GM20000 (cell line): ENCODE data around the gene ANK3.

Experiments
- DNase-seq: peaks from one replicate; pipeline ENCODE4 v3.0.0; 2012; ENCODE audit warnings: low spot score
- TF ChIP-seq, protein P1 (sequence below): IDR thresholded peaks from 2 replicates; pipeline ENCODE4 v1.5.1; 2012; ENCODE audit warnings: mild to moderate bottlenecking, control low read depth; ENCODE audit errors: extremely low read depth, missing control alignments

Gene ANK3

DNA sequence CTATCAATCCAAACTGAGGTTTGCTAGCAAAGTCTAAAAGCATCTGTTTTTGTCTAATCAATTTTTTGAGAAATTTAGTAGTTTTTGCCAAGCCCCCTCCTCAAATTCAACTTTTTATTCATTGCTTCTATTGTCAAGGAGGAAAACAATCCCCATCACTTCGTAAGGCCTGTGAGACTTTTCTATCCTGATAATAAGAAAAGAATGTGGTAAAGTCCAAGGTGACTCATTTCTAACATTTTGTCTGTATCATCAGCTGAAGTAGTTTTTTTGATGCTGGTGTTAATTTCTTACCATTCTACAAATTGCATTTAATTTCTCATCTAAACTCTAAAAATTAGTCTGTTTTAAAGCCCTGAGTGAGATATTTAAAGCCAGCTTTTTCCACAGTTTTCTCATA is 11.7 kb downstream of the ANK3 start:
- no peak for DNase-seq
- TF ChIP-seq, protein P1, sequence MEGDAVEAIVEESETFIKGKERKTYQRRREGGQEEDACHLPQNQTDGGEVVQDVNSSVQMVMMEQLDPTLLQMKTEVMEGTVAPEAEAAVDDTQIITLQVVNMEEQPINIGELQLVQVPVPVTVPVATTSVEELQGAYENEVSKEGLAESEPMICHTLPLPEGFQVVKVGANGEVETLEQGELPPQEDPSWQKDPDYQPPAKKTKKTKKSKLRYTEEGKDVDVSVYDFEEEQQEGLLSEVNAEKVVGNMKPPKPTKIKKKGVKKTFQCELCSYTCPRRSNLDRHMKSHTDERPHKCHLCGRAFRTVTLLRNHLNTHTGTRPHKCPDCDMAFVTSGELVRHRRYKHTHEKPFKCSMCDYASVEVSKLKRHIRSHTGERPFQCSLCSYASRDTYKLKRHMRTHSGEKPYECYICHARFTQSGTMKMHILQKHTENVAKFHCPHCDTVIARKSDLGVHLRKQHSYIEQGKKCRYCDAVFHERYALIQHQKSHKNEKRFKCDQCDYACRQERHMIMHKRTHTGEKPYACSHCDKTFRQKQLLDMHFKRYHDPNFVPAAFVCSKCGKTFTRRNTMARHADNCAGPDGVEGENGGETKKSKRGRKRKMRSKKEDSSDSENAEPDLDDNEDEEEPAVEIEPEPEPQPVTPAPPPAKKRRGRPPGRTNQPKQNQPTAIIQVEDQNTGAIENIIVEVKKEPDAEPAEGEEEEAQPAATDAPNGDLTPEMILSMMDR: no peak

DNA sequence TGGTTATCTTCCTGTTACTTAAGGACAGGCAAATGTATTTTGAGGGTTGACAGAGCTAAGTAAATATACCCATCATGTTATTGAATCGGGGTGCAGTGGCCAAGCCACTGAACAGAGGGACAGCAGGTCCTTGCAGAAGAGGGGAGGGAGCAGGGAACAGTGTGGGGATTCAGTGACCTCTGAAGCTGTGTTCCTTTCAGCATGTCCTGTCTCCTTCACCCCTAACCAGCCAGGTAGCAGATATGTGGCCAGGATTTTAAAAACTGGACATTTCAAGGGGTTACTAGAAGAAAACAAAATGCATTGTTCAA is 12.7 kb downstream of the ANK3 start:
- TF ChIP-seq, protein P1: no peak
- DNase-seq: no peak

DNA sequence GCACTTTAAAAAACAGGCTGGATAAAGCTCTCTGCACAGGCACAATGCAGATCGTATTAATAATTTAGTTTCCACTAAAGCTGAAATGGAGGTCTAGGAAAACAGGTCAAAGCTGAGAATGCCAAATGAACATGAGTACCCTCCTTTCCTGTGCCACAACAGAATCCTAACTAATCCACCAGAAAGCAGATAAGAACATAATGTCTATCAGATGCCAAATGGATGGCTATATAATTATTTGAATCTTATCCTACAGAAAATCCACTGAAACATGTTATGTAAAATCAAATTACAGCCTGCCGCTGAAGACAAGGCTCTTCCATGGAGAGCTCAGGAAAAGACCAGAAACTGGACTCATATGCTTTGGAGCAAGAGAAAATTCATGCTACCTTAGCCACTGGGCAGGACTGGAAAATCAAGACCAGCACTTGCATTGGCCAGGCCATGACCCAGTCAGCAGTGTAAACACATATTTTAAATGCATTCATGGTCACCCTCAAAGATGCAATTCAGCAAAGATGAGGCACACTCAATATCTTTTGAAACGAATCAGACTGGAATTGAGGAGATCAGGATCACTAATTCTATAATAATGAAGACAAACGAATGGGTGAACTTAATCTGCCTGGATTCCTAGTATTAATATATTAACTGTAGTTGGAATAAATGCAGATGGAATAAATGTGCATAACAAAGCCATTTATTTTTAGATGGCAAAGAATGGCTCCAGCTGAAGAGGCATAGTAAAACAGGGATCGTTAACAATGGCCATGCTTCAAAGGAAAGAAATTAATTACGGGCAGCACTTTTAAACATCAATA is 13.2 kb downstream of the ANK3 start:
- no peak for DNase-seq
- TF ChIP-seq, protein P1: no peak

DNA sequence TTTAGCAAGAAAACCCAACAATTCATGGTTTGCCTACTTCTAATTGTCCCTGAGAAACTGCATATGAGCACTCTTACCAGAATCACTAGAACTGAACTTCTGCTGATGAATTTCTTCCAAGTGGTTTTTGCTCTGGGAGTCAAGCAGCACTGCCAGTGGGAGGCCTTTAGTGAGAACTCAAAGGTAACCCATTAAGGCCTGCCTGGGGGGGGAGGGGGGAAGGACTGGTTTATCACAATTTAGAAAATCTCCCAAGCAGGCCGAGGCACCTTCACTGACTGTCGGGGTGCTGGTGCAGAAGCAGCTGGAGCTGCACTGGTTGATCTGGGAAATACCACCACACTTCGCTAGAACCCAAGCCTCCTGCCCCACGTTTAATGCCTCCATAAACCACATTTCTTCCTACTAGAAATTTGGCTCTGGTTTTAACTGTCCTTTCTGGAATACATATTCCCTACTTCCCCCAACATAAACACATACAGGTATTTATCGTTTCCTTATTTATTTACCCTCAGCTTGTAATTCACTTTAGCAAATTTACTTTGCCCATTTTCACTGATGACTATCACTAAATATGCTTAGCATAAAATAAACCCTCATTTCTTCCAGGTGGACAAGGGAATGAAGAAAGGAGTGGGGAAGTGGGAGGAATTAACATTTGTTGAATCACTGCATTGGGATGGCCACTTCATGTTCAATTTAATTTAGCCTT is 14.2 kb downstream of the ANK3 start:
- no peak for DNase-seq
- TF ChIP-seq, protein P1: no peak

DNA sequence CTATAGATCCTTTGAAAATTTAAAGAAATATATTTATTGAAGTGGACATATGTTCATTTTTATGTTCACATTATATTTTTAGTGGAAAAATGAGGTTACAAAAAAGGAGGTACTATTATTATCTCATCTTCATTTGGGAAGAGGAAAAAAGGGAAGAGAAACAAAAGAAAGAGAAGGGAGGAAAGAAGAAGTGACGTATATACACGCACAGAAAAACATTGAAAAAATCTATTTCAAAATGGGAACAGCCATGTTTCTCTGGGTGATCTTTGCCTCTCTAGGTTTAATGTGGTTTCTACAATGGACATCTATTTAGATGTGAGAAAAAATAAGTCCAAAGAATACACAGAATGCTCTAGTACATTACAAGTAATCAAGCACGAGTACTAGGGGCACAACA is 14.8 kb downstream of the ANK3 start:
- no peak for DNase-seq
- TF ChIP-seq, protein P1: no peak

DNA sequence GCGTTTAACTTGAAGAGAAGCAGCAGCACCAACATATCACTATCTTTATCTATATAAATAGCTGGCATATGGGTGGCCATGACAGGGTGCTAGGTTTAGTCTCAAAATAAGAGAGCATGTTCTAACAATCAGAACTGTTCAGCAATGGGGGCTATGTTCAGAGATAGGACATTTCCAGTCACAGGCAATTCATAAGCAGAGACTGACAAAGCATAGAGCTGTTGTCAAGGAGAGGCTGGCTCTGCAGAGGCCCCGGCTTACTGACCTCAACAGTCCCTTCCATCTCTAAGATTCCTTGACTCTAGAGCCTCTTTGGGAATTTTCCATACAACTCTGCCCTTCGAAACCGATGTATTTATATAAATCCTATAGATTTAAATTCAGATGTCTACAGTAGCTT is 17.2 kb downstream of the ANK3 start:
- no peak for DNase-seq
- TF ChIP-seq, protein P1: no peak

DNA sequence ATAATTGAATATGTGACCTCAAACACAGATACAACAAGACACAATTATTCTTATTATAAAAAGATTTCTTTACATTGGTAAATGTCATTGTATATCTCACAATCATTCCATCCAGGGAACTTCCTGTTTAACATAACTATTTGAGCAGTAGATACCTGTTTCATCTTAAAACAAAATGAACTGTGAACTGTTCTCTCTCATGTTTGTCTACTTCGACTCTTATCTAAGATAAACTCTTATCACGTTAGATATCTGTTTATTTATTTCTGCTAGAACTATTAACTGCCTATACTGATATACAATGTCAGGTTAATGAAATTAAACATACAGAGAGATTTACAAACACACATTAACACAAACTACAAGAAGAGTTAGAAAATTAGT is 20.1 kb downstream of the ANK3 start:
- DNase-seq: no peak
- TF ChIP-seq, protein P1: no peak
